Measurements from ENCODE around the gene PSMD3.
A peak's percentile ranks its signal among the peaks of the same experiment; 100 is the strongest.
"Not testable (repeated sequence)": the region's sequence is repeated elsewhere in the genome, so short reads cannot be mapped to it uniquely, and the experiment has no call there.

Gene PSMD3

GRCh38 chr17:39980351-39981206 lies at the start of gene PSMD3:
Gene PSMD3 (plus strand): TSS chr17:39980807. CDS start chr17:39980971, 164 bp downstream.
- DNase-seq, result peak; percentile 97

GRCh38 chr17:39933912-39934311 lies 46.7 kb upstream of the PSMD3 start:
- DNase-seq, result no peak

GRCh38 chr17:39934324-39934723 lies 46.3 kb upstream of the PSMD3 start:
- DNase-seq, result no peak

- no peak for DNase-seq
These were observed 44.7 kb upstream of the PSMD3 start for GRCh38 chr17:39935909-39936308.

- no peak for DNase-seq
These were observed 43.2 kb upstream of the PSMD3 start for GRCh38 chr17:39937447-39937846.

- no peak for DNase-seq
These were observed 42.3 kb upstream of the PSMD3 start for GRCh38 chr17:39938140-39938869.

GRCh38 chr17:39939106-39939505 lies 41.5 kb upstream of the PSMD3 start:
- DNase-seq, result no peak

GRCh38 chr17:39939588-39940419 lies 40.8 kb upstream of the PSMD3 start:
- no peak for DNase-seq

- DNase-seq, result no peak
These were observed 36.8 kb upstream of the PSMD3 start for GRCh38 chr17:39943702-39944392.

GRCh38 chr17:39944393-39944711 lies 36.3 kb upstream of the PSMD3 start:
- no peak for DNase-seq

GRCh38 chr17:39946551-39947330 lies 33.9 kb upstream of the PSMD3 start:
- no peak for DNase-seq

- not testable (repeated sequence) for DNase-seq
These were observed 32.1 kb upstream of the PSMD3 start for GRCh38 chr17:39948489-39948828.

GRCh38 chr17:39949028-39949427 lies 31.6 kb upstream of the PSMD3 start:
- DNase-seq, result no peak

- DNase-seq, result no peak
These were observed 29.7 kb upstream of the PSMD3 start for GRCh38 chr17:39950871-39951348.

GRCh38 chr17:39951924-39952679 lies 28.5 kb upstream of the PSMD3 start:
- no peak for DNase-seq

- no peak for DNase-seq
These were observed 27.7 kb upstream of the PSMD3 start for GRCh38 chr17:39952680-39953470.

- no peak for DNase-seq
These were observed 27.1 kb upstream of the PSMD3 start for GRCh38 chr17:39953471-39953888.

GRCh38 chr17:39954876-39955275 lies 25.7 kb upstream of the PSMD3 start:
- no peak for DNase-seq

GRCh38 chr17:39955726-39956225 lies 24.8 kb upstream of the PSMD3 start:
- DNase-seq, result no peak

GRCh38 chr17:39960524-39961041 lies 20.0 kb upstream of the PSMD3 start:
- DNase-seq, result no peak
